PC-9 (cell line): Measurements from ENCODE around the gene IRAK2.

Experiments used
- EZH2 ChIP-seq: fragments of 200-600 bp; sonication (generic); IDR thresholded peaks from 2 replicates; pipeline ENCODE4 v1.8.0; 2017; ENCODE audit warnings: antibody characterized with exemption, low read depth
- TF ChIP-seq, protein P1 (sequence below): fragments of 200-600 bp; sonication (generic); conservative IDR thresholded peaks from 2 replicates; pipeline ENCODE4 v1.6.1; 2017; ENCODE audit warnings: mixed run types, antibody characterized with exemption, mild to moderate bottlenecking, moderate library complexity

GRCh38 chr3:10277115-10277625 lies 112.5 kb downstream of the IRAK2 start:
- TF ChIP-seq, protein P1, sequence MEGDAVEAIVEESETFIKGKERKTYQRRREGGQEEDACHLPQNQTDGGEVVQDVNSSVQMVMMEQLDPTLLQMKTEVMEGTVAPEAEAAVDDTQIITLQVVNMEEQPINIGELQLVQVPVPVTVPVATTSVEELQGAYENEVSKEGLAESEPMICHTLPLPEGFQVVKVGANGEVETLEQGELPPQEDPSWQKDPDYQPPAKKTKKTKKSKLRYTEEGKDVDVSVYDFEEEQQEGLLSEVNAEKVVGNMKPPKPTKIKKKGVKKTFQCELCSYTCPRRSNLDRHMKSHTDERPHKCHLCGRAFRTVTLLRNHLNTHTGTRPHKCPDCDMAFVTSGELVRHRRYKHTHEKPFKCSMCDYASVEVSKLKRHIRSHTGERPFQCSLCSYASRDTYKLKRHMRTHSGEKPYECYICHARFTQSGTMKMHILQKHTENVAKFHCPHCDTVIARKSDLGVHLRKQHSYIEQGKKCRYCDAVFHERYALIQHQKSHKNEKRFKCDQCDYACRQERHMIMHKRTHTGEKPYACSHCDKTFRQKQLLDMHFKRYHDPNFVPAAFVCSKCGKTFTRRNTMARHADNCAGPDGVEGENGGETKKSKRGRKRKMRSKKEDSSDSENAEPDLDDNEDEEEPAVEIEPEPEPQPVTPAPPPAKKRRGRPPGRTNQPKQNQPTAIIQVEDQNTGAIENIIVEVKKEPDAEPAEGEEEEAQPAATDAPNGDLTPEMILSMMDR, result no peak
- no peak for TF ChIP-seq EZH2
